A673 (cell line): ENCODE measurements around the gene PSME3IP1.

ENCODE experiments used
- EZH2 ChIP-seq: fragments of 200-600 bp; sonication (generic); IDR thresholded peaks from 2 replicates; pipeline ENCODE4 v1.6.1; 2017; ENCODE audit warnings: borderline replicate concordance, low read depth, mild to moderate bottlenecking, mixed read lengths, antibody characterized with exemption, low read length; ENCODE audit not compliant: poor library complexity, severe bottlenecking
- TF ChIP-seq, protein P1 (sequence below): fragments of 300-800, 200-600 bp; sonication (generic); conservative IDR thresholded peaks from 2 replicates; pipeline ENCODE4 v1.5.1; 2017; ENCODE audit warnings: low read depth, mild to moderate bottlenecking, antibody characterized with exemption, low read length, moderate library complexity, mixed read lengths

DNA sequence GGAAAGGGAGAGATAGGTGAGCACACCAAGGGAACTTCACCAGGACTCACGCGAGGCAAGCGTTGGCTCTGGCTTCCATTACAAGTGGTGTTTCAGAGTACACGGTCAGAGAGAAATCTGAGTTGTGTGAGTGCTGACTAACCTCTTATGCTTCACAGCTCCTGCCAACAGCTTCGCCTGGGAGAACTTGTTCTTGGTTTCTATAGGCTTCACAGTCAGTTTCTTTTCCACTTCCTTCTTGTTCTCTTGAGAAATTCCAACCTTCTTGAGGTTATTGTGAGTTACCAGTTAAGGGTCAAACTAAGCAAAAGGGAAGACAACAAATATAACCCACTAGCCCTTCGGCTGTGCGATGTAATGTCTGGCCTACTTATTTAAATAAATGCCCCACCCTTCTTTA, 18.9 kb downstream of the PSME3IP1 start:
- TF ChIP-seq, protein P1, sequence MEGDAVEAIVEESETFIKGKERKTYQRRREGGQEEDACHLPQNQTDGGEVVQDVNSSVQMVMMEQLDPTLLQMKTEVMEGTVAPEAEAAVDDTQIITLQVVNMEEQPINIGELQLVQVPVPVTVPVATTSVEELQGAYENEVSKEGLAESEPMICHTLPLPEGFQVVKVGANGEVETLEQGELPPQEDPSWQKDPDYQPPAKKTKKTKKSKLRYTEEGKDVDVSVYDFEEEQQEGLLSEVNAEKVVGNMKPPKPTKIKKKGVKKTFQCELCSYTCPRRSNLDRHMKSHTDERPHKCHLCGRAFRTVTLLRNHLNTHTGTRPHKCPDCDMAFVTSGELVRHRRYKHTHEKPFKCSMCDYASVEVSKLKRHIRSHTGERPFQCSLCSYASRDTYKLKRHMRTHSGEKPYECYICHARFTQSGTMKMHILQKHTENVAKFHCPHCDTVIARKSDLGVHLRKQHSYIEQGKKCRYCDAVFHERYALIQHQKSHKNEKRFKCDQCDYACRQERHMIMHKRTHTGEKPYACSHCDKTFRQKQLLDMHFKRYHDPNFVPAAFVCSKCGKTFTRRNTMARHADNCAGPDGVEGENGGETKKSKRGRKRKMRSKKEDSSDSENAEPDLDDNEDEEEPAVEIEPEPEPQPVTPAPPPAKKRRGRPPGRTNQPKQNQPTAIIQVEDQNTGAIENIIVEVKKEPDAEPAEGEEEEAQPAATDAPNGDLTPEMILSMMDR = no peak
- no peak for TF ChIP-seq EZH2
